Renal cortical epithelial cell (primary cell): ENCODE data around the gene ZIC4. TPM values are rescaled to one million over a fixed set of nuclear protein-coding genes. Genes with fewer than 3 reads are reported as not detected.

Experiments
- DNase-seq: peaks from one replicate; pipeline ENCODE4 v3.0.0-alpha.2; 2011; ENCODE audit warnings: low read depth
- total RNA-seq: library from RNA; depleted of rRNA; stranded (reverse); fragments of >200 nt; gene quantifications from 2 replicates; pipeline ENCODE4 v1.2.3, GENCODE V29; 2014

ZIC4 gene
- total RNA-seq, 1 donor from 2014 or later: not detected

GRCh38 chr3:147390589-147391569, 15.5 kb downstream of the ZIC4 start:
- no peak for DNase-seq

GRCh38 chr3:147389717-147390116, 16.6 kb downstream of the ZIC4 start:
- DNase-seq: no peak

GRCh38 chr3:147388700-147389580, 17.4 kb downstream of the ZIC4 start:
- no peak for DNase-seq

- no peak for DNase-seq
Measured at GRCh38 chr3:147387885-147388699, 18.3 kb downstream of the ZIC4 start.

- DNase-seq: no peak
Measured at GRCh38 chr3:147387291-147387884, 19.0 kb downstream of the ZIC4 start.

- DNase-seq: no peak
Measured at GRCh38 chr3:147385059-147386012, 21.0 kb downstream of the ZIC4 start.

GRCh38 chr3:147384210-147385058, 21.9 kb downstream of the ZIC4 start:
- DNase-seq: no peak

- no peak for DNase-seq
Measured at GRCh38 chr3:147383617-147384016, 22.7 kb downstream of the ZIC4 start.

GRCh38 chr3:147381596-147381995, 24.7 kb downstream of the ZIC4 start:
- DNase-seq: no peak

GRCh38 chr3:147380977-147381376, 25.4 kb downstream of the ZIC4 start:
- DNase-seq: no peak

GRCh38 chr3:147380387-147380951, 25.9 kb downstream of the ZIC4 start:
- no peak for DNase-seq

- DNase-seq: no peak
Measured at GRCh38 chr3:147379651-147380050, 26.7 kb downstream of the ZIC4 start.

- no peak for DNase-seq
Measured at GRCh38 chr3:147377412-147378367, 28.7 kb downstream of the ZIC4 start.

GRCh38 chr3:147373301-147373700, 33.0 kb downstream of the ZIC4 start:
- no peak for DNase-seq

GRCh38 chr3:147372525-147373027, 33.8 kb downstream of the ZIC4 start:
- DNase-seq: no peak

- DNase-seq: no peak
Measured at GRCh38 chr3:147371771-147372340, 34.5 kb downstream of the ZIC4 start.

GRCh38 chr3:147371140-147371539, 35.2 kb downstream of the ZIC4 start:
- no peak for DNase-seq
